Stimulated activated CD8-positive, alpha-beta memory T cell treated with anti-CD3 and anti-CD28 coated beads, Interleukin-15, amount 100 ng/mL, for 4 hours (primary cell): Measurements from ENCODE around the gene ZNF616.

Source experiments
- DNase-seq, 2 donors: peaks; one replicate each; pipeline ENCODE4 v3.0.0-alpha.2; 2020; ENCODE audit warnings: low read depth in 2 of 2

Gene ZNF616

DNA sequence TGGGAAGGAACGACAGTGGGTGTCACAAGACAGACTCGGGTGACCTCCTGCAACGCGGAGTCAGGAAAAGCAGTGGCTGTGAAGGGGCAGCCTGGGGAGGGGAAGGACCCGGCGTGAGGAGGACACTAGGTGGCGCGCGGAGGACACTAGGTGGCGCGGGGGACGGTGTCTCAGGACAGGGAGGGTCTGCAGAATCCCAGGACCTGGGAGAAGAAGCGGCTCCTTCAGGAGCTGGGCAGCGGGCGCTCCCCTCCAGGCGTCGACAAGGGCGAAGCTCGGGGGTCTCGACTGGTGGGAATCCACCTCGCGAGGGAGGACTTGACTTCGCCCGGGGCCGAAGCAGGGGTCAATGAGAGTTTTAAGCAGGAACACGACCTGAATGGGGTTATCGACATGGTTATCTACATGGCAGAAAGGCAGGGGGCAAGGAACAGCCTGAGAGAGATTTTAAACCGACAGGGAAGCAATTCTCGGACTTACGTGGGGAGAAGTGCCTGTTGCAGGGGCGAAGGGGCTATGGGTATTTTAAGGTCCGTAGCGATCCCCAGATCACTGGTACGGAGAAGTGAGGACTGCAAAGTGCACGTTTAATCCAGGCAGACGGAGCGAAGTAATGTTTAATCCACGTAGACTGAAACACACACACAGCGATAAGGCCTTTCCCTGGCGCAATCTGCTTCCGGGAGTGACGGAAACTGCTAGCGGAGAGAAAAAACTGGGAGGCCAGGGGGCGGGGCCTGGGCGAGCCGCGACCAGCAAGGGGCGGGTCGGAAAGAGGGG lies at the start of gene ZNF616:
TSS of gene ZNF616 (minus strand) at position 687 of the 780 bp plus-strand sequence. CDS start 9,426 bp downstream, outside the sequence.
- peak; percentile 91 to 94 for DNase-seq

DNA sequence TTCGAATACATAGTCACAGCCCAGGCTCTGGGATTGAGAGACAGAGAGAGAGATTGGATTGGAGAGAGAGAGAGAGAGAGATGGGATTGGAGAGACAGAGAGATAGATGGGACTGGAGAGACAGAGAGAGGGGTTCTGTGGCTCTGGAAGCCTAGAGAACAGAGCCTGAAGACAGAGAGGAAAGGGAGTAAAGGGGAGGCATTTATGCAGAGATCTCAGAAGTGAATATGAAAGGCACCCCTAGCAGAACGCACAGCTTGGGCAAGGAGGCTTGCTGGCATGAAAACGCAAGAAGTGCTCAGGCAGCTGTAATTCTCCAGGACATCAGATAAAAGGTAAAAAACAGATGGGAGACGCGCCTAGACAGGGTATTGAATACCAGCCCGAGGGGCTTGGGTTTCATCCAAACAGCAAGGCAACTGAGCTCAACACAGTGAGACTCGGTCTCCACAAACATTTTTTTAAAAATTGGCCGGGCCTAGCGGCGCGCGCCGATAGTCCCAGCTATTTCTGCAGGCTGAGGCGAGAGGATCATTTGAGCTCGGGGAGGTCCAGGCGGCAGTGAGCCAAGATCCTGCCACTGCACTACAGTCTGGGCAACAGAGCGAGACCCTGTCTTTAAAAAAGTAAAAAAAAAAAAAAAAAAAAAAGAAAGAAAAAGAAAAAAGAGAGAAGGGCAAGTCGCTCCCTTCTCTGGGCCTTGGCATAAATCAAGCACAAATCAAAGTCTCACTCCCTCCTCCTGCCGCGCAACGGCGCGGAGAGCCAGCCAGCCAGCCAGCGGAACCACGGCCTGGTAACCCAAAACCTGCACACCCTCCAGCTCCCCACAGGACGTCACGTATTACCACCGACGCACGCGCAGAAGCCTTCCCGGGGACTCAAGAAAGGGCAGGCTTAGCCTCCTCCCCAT lies 49.3 kb upstream of the ZNF616 start:
- DNase-seq: peak in 1 of 2 donors; percentile 1

- DNase-seq: no peak
These were observed 47.7 kb upstream of the ZNF616 start for GRCh38 chr19:52187407-52187806.

- DNase-seq: no peak
These were observed 36.8 kb upstream of the ZNF616 start for GRCh38 chr19:52176574-52176973.

GRCh38 chr19:52172347-52172746 lies 32.6 kb upstream of the ZNF616 start:
- no peak for DNase-seq

DNA sequence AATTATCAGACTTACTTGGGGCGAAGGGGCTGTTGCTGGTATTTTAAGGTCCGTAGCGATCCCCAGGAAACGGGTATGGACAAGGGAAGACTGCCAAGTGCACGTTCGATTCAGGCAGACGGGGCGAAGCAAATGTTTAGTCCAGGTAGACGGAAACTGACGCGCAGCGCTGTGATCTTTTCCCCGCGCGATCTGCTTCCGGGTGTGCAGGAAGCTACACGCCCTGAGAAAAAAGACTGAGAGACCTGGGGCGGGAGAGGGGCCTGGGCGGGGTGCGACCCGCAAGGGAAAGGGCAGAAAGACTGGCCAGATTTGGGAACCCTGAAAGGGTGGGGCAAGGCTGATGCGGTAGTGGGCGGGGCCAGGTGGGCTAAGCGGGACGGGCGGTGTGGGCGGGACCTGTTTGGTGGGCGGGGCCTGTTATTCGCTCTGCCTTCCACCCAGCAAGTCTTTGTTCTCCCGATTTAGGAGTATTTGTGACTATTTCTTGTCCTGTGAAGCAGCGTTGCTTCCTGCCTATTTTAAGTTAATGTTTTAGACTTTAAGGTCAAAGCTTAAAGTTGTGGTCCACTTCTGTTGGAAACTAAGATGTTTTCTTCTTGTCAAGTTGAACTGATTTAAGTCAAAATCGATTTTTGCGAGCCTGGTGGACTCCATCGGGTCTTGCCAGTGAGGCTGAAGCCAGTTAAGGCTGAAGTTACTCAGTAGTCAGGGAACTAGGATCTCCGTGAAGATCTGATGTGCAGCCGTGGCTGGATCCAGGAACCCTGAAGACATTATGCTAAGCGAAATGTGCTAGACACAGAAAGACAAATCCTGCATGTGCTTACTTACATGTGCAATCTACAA lies 31.8 kb upstream of the ZNF616 start, which contains the start of gene ZNF836:
TSS of gene ZNF836 (minus strand) at position 301 of the 849 bp plus-strand sequence. CDS start 3,549 bp downstream, outside the sequence.
- DNase-seq: peak; percentile 75 to 80

DNA sequence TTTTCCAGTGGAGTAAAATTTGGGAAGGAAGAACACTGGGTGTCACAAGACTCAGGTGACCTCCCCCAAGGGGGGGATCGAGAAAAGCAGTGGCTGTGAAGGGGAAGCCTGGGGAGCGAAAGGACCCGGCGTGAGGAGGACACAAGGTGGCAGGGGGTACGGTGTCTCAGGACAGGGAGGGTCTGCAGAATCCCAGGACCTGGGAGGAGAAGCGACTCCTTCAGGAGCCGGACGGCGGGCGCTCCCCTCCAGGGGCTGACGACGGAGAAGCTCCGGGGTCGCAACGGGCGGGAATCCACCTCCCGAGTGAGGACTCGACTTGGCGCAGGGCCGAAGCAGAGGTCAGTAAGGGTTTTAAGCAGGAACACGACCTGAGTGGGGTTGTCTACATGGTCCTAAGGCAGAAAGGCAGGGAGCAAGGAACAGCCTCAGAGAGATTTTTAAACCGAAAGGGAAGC lies 31.2 kb upstream of the ZNF616 start:
- DNase-seq: no peak

DNA sequence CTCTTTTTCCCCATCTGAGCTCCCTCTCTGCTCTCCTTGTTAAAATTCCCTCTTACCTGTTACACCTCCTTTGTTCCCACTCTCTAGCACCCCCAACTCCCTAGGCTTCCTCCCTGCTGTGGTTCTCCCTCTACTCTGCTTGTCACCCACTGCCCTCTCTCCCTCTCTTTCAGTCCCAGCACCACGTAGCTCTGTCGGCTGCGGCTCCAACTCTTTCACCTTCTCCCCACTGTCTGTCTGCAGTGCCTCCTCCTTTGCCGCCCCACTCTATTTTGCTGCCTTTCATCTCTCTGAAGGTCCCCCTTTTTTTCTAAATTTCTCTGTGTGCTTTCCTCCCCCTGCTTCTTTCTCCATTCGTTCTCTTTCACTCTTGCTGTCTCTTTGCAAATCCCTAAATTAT lies 30.6 kb upstream of the ZNF616 start:
- no peak for DNase-seq

GRCh38 chr19:52155596-52156359 lies 16.0 kb upstream of the ZNF616 start:
- DNase-seq: no peak

- DNase-seq: no peak
These were observed 8.5 kb upstream of the ZNF616 start for GRCh38 chr19:52148256-52148655.

DNA sequence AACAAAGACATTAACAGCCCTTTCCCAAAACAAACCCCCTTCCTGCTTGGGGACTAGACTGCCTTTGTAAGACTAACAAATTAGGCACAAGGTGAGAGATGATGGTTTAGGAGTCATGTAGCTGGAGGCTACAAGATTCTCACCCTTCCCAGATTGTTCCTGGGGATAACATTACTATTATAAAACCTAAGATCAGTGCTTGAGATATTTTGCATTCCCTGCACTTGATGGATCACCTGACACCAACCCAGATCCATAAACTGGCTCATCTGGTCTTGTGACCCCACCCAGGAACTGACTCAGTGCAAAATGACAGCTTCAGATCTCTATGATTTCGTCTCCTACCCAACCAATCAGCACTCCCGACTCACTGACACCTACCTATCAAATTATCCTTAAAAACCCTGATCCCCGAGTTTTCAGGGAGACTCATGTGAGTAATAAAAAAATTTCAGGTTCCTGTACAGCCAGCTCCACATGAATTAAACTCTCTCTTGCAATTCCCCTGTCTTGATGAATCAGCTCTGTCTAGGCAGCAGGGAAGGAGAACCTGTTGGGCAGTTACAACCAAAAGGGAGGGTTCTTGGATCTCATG lies 2.4 kb upstream of the ZNF616 start:
- DNase-seq: no peak

- no peak for DNase-seq
These were observed 1.5 kb upstream of the ZNF616 start for GRCh38 chr19:52141203-52141602.

DNA sequence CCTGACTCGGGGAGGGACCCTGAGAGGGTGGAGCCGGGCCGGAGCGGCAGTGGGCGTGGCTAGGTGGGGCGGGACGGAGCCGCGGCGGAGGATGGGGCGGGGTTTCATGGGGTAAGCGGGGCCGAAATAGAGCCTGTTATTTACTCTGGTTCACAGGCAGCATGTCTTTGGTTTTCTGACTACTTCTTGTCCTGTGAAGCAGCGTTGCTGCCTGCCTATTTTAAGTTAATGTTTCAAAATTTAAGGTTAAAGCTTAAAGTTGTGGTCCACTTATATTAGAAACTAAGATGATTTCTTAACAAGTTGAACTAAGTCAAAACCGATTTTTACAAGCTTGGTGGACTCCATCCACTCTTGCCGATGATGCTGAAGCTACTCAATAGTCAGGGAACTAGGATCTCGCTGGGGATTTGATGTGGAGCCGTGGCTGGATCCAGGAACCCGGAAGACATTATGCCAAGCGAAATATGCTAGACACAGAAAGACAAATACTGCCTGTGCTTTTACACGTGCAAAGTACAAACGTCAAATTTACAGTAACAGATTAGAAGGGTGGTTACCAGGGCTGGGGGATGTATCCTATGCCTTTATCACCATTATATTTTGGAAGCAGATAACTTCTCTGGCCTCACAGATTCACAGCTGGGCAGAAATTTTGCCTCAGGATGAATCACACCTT lies 433 bp upstream of the ZNF616 start:
- no peak for DNase-seq

- no peak for DNase-seq
These were observed 821 bp downstream of the ZNF616 start for GRCh38 chr19:52138983-52139251.

GRCh38 chr19:52138278-52138982 lies 1.3 kb downstream of the ZNF616 start:
- no peak for DNase-seq

GRCh38 chr19:52120286-52120685 lies 19.5 kb downstream of the ZNF616 start:
- no peak for DNase-seq

GRCh38 chr19:52115526-52116053 lies 24.1 kb downstream of the ZNF616 start:
- no peak for DNase-seq

- no peak for DNase-seq
These were observed 25.0 kb downstream of the ZNF616 start for GRCh38 chr19:52114691-52115090.

GRCh38 chr19:52112624-52113023 lies 27.1 kb downstream of the ZNF616 start:
- DNase-seq: no peak
